Uterus (tissue), 2 donors: Measurements from ENCODE around the gene TRPV2.

Source experiments
- POLR2A ChIP-seq, 2 donors: fragments of 450-650 bp; IDR thresholded peaks; one replicate each; pipeline ENCODE4 v1.6.1; 2016; ENCODE audit warnings: antibody characterized with exemption in 2 of 2, mild to moderate bottlenecking in 1 of 2, moderate library complexity in 1 of 2
- TF ChIP-seq, protein P1 (sequence below), 4 experiments: fragments of 200-600 bp in 2 of 4; fragments of 450-650 bp in 2 of 4; sonication (generic) in 2 of 4; IDR thresholded peaks; one replicate each; pipeline ENCODE4 v1.5.1; 2016 to 2019; ENCODE audit warnings: antibody characterized with exemption in 4 of 4, mild to moderate bottlenecking in 2 of 4, moderate library complexity in 1 of 4

DNA sequence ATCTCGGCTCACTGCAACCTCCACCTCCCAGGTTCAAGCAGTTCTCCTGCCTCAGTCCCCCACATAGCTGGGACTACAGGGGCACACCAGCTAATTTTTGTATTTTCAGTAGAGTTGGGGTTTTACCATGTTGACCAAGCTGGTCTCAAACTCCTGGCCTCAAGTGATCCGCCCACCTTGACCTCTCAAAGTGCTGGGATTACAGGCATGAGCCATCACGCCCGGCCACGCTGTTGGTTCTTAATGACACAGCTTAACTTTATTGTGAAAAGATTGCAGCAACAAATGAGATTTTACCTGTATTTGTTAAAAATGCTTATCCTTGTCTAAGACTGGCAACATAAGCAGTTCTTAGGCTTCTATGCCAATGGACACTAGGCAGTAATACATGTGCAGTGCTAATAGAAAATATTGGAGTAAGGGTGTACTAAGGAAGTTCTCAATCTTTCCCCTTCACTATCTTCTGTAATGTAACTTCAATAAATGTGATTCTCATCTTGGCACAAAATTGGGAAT is 31.5 kb upstream of the TRPV2 start:
- TF ChIP-seq, protein P1, sequence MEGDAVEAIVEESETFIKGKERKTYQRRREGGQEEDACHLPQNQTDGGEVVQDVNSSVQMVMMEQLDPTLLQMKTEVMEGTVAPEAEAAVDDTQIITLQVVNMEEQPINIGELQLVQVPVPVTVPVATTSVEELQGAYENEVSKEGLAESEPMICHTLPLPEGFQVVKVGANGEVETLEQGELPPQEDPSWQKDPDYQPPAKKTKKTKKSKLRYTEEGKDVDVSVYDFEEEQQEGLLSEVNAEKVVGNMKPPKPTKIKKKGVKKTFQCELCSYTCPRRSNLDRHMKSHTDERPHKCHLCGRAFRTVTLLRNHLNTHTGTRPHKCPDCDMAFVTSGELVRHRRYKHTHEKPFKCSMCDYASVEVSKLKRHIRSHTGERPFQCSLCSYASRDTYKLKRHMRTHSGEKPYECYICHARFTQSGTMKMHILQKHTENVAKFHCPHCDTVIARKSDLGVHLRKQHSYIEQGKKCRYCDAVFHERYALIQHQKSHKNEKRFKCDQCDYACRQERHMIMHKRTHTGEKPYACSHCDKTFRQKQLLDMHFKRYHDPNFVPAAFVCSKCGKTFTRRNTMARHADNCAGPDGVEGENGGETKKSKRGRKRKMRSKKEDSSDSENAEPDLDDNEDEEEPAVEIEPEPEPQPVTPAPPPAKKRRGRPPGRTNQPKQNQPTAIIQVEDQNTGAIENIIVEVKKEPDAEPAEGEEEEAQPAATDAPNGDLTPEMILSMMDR (IDR thresholded peaks at IDR 0.05): no peak
- no peak for TF ChIP-seq POLR2A (IDR thresholded peaks at IDR 0.05)
